ENCODE data around the gene LRRC27. TPM values are rescaled to one million over a fixed set of nuclear protein-coding genes. Genes with fewer than 3 reads are reported as not detected.

The LRRC27 gene
- polyA plus RNA-seq, 3 donors = 3.6 to 12.8 (median 3.6) TPM

GRCh38 chr10:132384618-132385388, 52.8 kb downstream of the LRRC27 start:
- 80% methylated on average over 17 of the region's 20 CpGs for WGBS (ENCODE audit: insufficient coverage)
- Histone ChIP-seq H3K79me2 (ENCODE audit: insufficient read depth, low read length) (no peaks in the 10 kb centered on the region), H3K27ac (ENCODE audit: low read depth in 1 of 2, low read length in 2 of 2) (no peak overlapping the region), H3K27me3 (ENCODE audit: control insufficient read depth in 2 of 2, insufficient read depth in 2 of 2, low read length in 2 of 2) (peaks cover 0 to 5% of the 10 kb centered on the region in 2 donors), H3K4me1 (ENCODE audit: control insufficient read depth in 1 of 2, insufficient read depth in 2 of 2, low read length in 2 of 2) (peaks cover 42 to 67% of the 10 kb centered on the region in 2 donors), H3K36me3 (replicated peaks in 1 of 2; ENCODE audit: control insufficient read depth in 1 of 2, insufficient read depth in 2 of 2, low read length in 2 of 2) (no peaks in the 10 kb centered on the region), H2AFZ (ENCODE audit: insufficient read depth, low read depth, low read length, poor library complexity, severe bottlenecking) (no peak overlapping the region), H3K9ac (ENCODE audit: insufficient read depth, low read length, poor library complexity, severe bottlenecking) (no peak overlapping the region), H3K4me3 (replicated peaks in 1 of 3; ENCODE audit: low read depth in 2 of 3, low read length in 3 of 3) (no peak overlapping the region), H3K9me3 (replicated peaks in 1 of 2; ENCODE audit: control insufficient read depth in 1 of 2, insufficient read depth in 1 of 2, low read length in 2 of 2) (no peaks in the 10 kb centered on the region), H3K4me2 (replicated peaks; ENCODE audit: extremely low read depth, low read length, poor library complexity, severe bottlenecking) (peak overlapping the region; percentile 23), H4K20me1 (ENCODE audit: insufficient read depth, low read length) (no peaks in the 10 kb centered on the region)
- TF ChIP-seq CTCF (IDR thresholded peaks at IDR 0.05) = no peak
- intact Hi-C loops (cut with micrococcal nuclease) = loop anchor here in 1 of 2 donors (5.0 to 10.0 kb wide), 2 partner anchors 150 to 252 kb away; partner anchors contain the start of gene INPP5A
- H3K36me3 Mint-ChIP-seq = no peaks in the 10 kb centered on the region
- no peak for DNase-seq
- H3K4me1 Mint-ChIP-seq = peaks cover 55% of the 10 kb centered on the region
- H3K9me3 Mint-ChIP-seq = peaks cover 0 to 1% (median 0%) of the 10 kb centered on the region in 7 donors
- H3K27ac Mint-ChIP-seq = peak overlapping the region in 5 of 7 donors; percentile 10 to 63 (median 38)
- H3K4me3 Mint-ChIP-seq = peak overlapping the region in 1 of 2 donors; percentile 69
- H3K27me3 Mint-ChIP-seq (ENCODE audit: low read depth in 3 of 3) = peaks cover 0 to 15% (median 3%) of the 10 kb centered on the region in 3 donors

GRCh38 chr10:132385389-132385667, 53.3 kb downstream of the LRRC27 start:
- Histone ChIP-seq H4K20me1 (ENCODE audit: insufficient read depth, low read length) (no peaks in the 10 kb centered on the region), H3K9ac (ENCODE audit: insufficient read depth, low read length, poor library complexity, severe bottlenecking) (no peak overlapping the region), H3K4me2 (replicated peaks; ENCODE audit: extremely low read depth, low read length, poor library complexity, severe bottlenecking) (peak overlapping the region; percentile 23), H3K9me3 (replicated peaks in 1 of 2; ENCODE audit: control insufficient read depth in 1 of 2, insufficient read depth in 1 of 2, low read length in 2 of 2) (no peaks in the 10 kb centered on the region), H3K27me3 (ENCODE audit: control insufficient read depth in 2 of 2, insufficient read depth in 2 of 2, low read length in 2 of 2) (peaks cover 0 to 6% of the 10 kb centered on the region in 2 donors), H2AFZ (ENCODE audit: insufficient read depth, low read depth, low read length, poor library complexity, severe bottlenecking) (no peak overlapping the region), H3K36me3 (replicated peaks in 1 of 2; ENCODE audit: control insufficient read depth in 1 of 2, insufficient read depth in 2 of 2, low read length in 2 of 2) (no peaks in the 10 kb centered on the region), H3K4me1 (ENCODE audit: control insufficient read depth in 1 of 2, insufficient read depth in 2 of 2, low read length in 2 of 2) (peaks cover 45 to 71% of the 10 kb centered on the region in 2 donors), H3K27ac (ENCODE audit: low read depth in 1 of 2, low read length in 2 of 2) (no peak overlapping the region), H3K4me3 (replicated peaks in 1 of 3; ENCODE audit: low read depth in 2 of 3, low read length in 3 of 3) (no peak overlapping the region), H3K79me2 (ENCODE audit: insufficient read depth, low read length) (no peaks in the 10 kb centered on the region)
- intact Hi-C loops (cut with micrococcal nuclease) = loop anchor here in 1 of 2 donors (10.0 kb wide), 1 partner anchor 149 kb away; the partner anchor contains the start of gene INPP5A
- peaks cover 0 to 1% (median 0%) of the 10 kb centered on the region in 7 donors for H3K9me3 Mint-ChIP-seq
- peaks cover 59% of the 10 kb centered on the region for H3K4me1 Mint-ChIP-seq
- DNase-seq = peak in 1 of 3 donors; percentile 35
- no peaks in the 10 kb centered on the region for H3K36me3 Mint-ChIP-seq
- peaks cover 0 to 15% (median 3%) of the 10 kb centered on the region in 3 donors for H3K27me3 Mint-ChIP-seq (ENCODE audit: low read depth in 3 of 3)
- H3K4me3 Mint-ChIP-seq = peak overlapping the region in 1 of 2 donors; percentile 69
- TF ChIP-seq CTCF (IDR thresholded peaks at IDR 0.05) = no peak
- peak overlapping the region in 4 of 7 donors; percentile 38 to 85 (median 54) for H3K27ac Mint-ChIP-seq
- 22% methylated on average over 3 of the region's 5 CpGs for WGBS (ENCODE audit: insufficient coverage)
